Common myeloid progenitor, CD34-positive (primary cell): ENCODE data around the gene TNPO3.

Experiments used
- CTCF ChIA-PET: fragments of 350-600 bp; sonication (Branson Sonifier 250); formaldehyde crosslinking; loops from one replicate; lab custom pipeline; 2021; ENCODE audit warnings: antibody characterized with exemption; lab: Charles Lee
- POLR2A ChIA-PET: fragments of 350-600 bp; sonication (Branson Sonifier 250); formaldehyde crosslinking; loops from one replicate; lab custom pipeline; 2021; ENCODE audit warnings: antibody characterized with exemption; lab: Charles Lee
- DNase-seq, 3 donors: peaks; one replicate each; pipeline versions ENCODE4 v3.0.0 to v3.0.0-alpha.2; 2013
- H3K27ac ChIP-seq, 2 experiments: 1 replicate in 1 of 2; 2 replicates in 1 of 2; pipeline ENCODE4 v1.7.0; 2013; ENCODE audit warnings: inconsistent platforms in 2 of 2, low read length in 2 of 2, mild to moderate bottlenecking in 2 of 2, low read depth in 1 of 2, moderate library complexity in 1 of 2; ENCODE audit not compliant: severe bottlenecking in 2 of 2, insufficient read depth in 1 of 2, poor library complexity in 1 of 2
- H3K27me3 ChIP-seq, 5 experiments: replicated peaks in 2 of 5; 1 replicate in 3 of 5; 2 replicates in 2 of 5; pipeline versions ENCODE4 v1.6.1 to v1.7.0; 2013; ENCODE audit warnings: low read length in 4 of 5, mild to moderate bottlenecking in 2 of 5, moderate library complexity in 2 of 5, inconsistent platforms in 1 of 5; ENCODE audit not compliant: insufficient read depth in 5 of 5, control insufficient read depth in 4 of 5
- H3K36me3 ChIP-seq, 4 experiments: 1 replicate in 2 of 4; 2 replicates in 2 of 4; pipeline versions ENCODE4 v1.6.1 to v1.7.0; 2013; ENCODE audit warnings: low read length in 3 of 4, control low read depth in 1 of 4, mild to moderate bottlenecking in 1 of 4; ENCODE audit not compliant: control insufficient read depth in 4 of 4, insufficient read depth in 4 of 4
- H3K4me1 ChIP-seq, 4 experiments: 1 replicate in 3 of 4; 2 replicates in 1 of 4; pipeline versions ENCODE4 v1.6.1 to v1.7.1; 2013; ENCODE audit warnings: low read length in 3 of 4, mild to moderate bottlenecking in 3 of 4, control low read depth in 1 of 4, inconsistent platforms in 1 of 4, moderate library complexity in 1 of 4; ENCODE audit not compliant: control insufficient read depth in 4 of 4, insufficient read depth in 4 of 4; ENCODE audit errors: control extremely low read depth in 1 of 4
- H3K4me3 ChIP-seq, 7 experiments: 1 replicate in 4 of 7; 2 replicates in 3 of 7; pipeline versions ENCODE4 v1.5.1 to v1.7.0; 2013; ENCODE audit warnings: mild to moderate bottlenecking in 7 of 7, low read length in 6 of 7, moderate library complexity in 6 of 7, inconsistent platforms in 2 of 7, low read depth in 2 of 7, control low read depth in 1 of 7; ENCODE audit not compliant: insufficient read depth in 4 of 7, control insufficient read depth in 1 of 7; ENCODE audit errors: extremely low read depth in 1 of 7
- H3K9me3 ChIP-seq, 5 experiments: 1 replicate in 4 of 5; 2 replicates in 1 of 5; pipeline versions ENCODE4 v1.6.1 to v1.7.1; 2013; ENCODE audit warnings: low read length in 4 of 5, mild to moderate bottlenecking in 2 of 5, inconsistent platforms in 1 of 5, low read depth in 1 of 5, moderate library complexity in 1 of 5; ENCODE audit not compliant: control insufficient read depth in 4 of 5, insufficient read depth in 2 of 5; ENCODE audit errors: control extremely low read depth in 1 of 5
- WGBS: methylation state at CpG from one replicate; pipeline ENCODE4 v1.1.5; 2013; ENCODE audit not compliant: insufficient coverage; 5-methylcytosine and 5-hydroxymethylcytosine counted together

TNPO3 gene

DNA sequence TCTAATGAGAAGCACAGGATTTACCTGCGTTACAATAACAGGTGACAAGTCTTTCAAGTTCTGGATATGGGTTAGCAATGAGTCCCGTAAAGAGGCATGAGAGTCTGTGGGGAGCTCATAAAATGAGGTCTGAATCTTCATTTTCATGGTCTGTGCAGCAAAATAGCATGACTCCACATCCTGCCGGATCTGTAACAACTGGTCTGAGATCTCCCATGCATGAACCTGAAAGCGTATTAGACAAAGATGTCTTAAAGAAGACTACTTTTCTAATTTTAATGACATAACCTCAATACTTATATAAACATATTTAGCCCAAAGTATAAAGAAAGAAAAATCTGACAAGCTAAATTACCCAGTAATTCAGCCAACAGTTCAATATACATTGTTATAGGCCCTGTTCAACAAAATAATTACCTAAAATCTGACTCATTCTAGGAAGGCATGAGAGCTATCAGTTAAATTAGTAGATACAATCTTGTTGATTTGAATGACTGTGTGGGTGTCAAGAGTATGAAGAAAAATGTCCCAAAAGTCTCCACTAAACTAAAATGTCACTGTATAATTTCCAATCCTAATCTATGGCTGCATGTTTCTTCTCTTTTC lies 36.9 kb downstream of the TNPO3 start:
- DNase-seq = no peak
- H3K36me3 ChIP-seq = peaks cover 19 to 35% (median 30%) of the 10 kb centered on the region in 4 experiments
- H3K9me3 ChIP-seq = no peaks in the 10 kb centered on the region
- ChIA-PET CTCF (interaction anchor here (1.0 to 2.6 kb wide), 3 partner anchors 9 to 74 kb away, joined by 3 to 7 read pairs (median 4); no protein-coding TSS in a partner anchor), POLR2A (no interaction called here)
- 94% methylated on average over 2 of the region's 4 CpGs for WGBS
- no peaks in the 10 kb centered on the region for H3K4me1 ChIP-seq
- H3K27ac ChIP-seq = no peak overlapping the region
- no peaks in the 10 kb centered on the region for H3K27me3 ChIP-seq
- H3K4me3 ChIP-seq = no peak overlapping the region

- POLR2A ChIA-PET = no interaction called here
- WGBS = 94% methylated on average over 2 of the region's 2 CpGs
- no peaks in the 10 kb centered on the region for H3K4me1 ChIP-seq
- CTCF ChIA-PET = interaction anchor here (1.1 to 2.6 kb wide), 3 partner anchors 12 to 75 kb away, joined by 3 to 7 read pairs (median 3); no protein-coding TSS in a partner anchor
- H3K27ac ChIP-seq = no peak overlapping the region
- no peaks in the 10 kb centered on the region for H3K27me3 ChIP-seq
- H3K4me3 ChIP-seq = no peak overlapping the region
- H3K9me3 ChIP-seq = no peaks in the 10 kb centered on the region
- no peak for DNase-seq
- H3K36me3 ChIP-seq = peaks cover 19 to 38% (median 33%) of the 10 kb centered on the region in 4 experiments
These were observed 37.6 kb downstream of the TNPO3 start for GRCh38 chr7:129017264-129017663.

DNA sequence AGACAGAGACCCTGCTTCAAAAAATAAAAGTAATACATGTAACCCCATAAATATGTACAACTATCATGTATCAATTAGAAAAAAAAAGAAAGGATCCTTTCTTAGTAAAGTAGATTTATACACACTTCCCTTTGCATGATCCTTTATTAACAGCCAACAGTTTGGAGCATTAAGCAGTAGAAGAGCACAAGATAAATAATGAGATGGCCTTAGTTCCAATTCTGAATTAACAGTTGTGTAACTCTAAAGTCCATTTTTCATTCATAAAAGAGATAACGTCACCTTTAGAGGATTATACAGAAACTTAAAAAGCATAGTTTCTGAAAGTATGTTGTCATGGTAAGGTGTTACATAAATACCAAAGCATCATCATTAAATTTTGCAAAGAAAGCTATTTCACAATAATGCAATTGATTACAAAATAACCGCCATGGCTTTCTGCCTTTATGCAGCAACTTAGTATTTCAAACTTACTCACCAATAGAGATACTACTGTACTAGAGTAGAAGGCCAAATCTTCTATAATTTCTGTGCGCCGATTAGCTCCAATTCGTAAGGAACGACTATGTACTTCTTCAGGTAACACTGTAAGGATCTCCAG lies 40.3 kb downstream of the TNPO3 start:
- DNase-seq = no peak
- ChIA-PET CTCF (no interaction called here), POLR2A (no interaction called here)
- peaks cover 0 to 2% (median under 1%) of the 10 kb centered on the region in 4 experiments for H3K4me1 ChIP-seq
- no peaks in the 10 kb centered on the region for H3K9me3 ChIP-seq
- H3K27ac ChIP-seq = no peak overlapping the region
- WGBS = no CpG with 5 or more reads among the region's 6 CpGs
- no peaks in the 10 kb centered on the region for H3K27me3 ChIP-seq
- H3K4me3 ChIP-seq = no peak overlapping the region
- H3K36me3 ChIP-seq = peaks cover 26 to 39% (median 37%) of the 10 kb centered on the region in 4 experiments

DNA sequence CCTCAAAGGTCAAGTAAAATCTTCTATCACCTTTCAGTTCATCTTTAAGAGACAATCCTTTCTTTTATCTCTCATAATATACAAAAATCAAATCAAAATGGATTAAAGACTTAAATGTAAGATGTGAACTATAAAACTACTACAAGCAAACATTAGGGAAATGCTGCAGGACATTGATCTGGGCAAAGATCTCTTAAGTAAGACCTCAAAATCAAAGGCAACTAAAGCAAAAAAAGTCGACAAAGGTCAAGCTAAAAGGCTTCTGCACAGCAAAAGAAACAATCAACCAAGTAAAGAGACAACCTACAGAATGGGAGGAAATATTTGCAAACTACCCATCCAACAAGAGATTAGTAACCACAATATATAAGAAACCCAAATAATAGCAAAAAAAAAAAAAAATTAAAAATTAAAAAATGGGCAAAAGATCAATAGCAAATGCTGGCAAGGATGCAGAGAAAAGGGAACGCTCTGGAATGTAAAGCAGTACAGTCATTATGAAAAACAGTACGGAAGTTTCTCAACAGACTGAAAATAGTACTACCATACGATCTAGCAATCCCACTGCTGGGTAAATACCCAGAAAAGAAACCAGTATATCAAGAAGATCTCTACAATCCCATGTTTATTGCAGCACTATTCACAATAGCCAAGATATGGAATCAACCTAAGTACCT lies 41.7 kb downstream of the TNPO3 start:
- DNase-seq = no peak
- Histone ChIP-seq H3K27me3 (no peaks in the 10 kb centered on the region), H3K9me3 (no peaks in the 10 kb centered on the region), H3K36me3 (peaks cover 26 to 39% (median 37%) of the 10 kb centered on the region in 4 experiments), H3K4me1 (peaks cover 2 to 13% (median 6%) of the 10 kb centered on the region in 4 experiments), H3K4me3 (no peak overlapping the region), H3K27ac (no peak overlapping the region)
- POLR2A ChIA-PET = no interaction called here
- CTCF ChIA-PET = interaction anchor here (1.0 kb wide), 1 partner anchor 11 kb away, joined by 3 read pairs; no protein-coding TSS in a partner anchor
- WGBS = 100% methylated on average over 2 of the region's 4 CpGs

GRCh38 chr7:129012641-129013040 lies 42.3 kb downstream of the TNPO3 start:
- Histone ChIP-seq H3K27ac (no peak overlapping the region), H3K36me3 (peaks cover 22 to 37% (median 36%) of the 10 kb centered on the region in 4 experiments), H3K4me1 (peaks cover 2 to 13% (median 6%) of the 10 kb centered on the region in 4 experiments), H3K27me3 (no peaks in the 10 kb centered on the region), H3K4me3 (no peak overlapping the region), H3K9me3 (no peaks in the 10 kb centered on the region)
- WGBS = no CpG with 5 or more reads among the region's 1 CpG
- POLR2A ChIA-PET = interaction anchor here (0.6 kb wide), 1 partner anchor 1751 kb away, joined by 3 read pairs; no protein-coding TSS in a partner anchor
- DNase-seq = no peak
- CTCF ChIA-PET = interaction anchor here (1.0 kb wide), 1 partner anchor 12 kb away, joined by 3 read pairs; no protein-coding TSS in a partner anchor

- Histone ChIP-seq H3K9me3 (no peaks in the 10 kb centered on the region), H3K4me3 (no peak overlapping the region), H3K4me1 (peaks cover 2 to 13% (median 6%) of the 10 kb centered on the region in 4 experiments), H3K27ac (peak overlapping the region in 1 of 2 experiments; percentile 9), H3K36me3 (peaks cover 21 to 29% (median 26%) of the 10 kb centered on the region in 4 experiments), H3K27me3 (no peaks in the 10 kb centered on the region)
- DNase-seq = no peak
- 92% methylated on average over 1 of the region's 3 CpGs for WGBS
- ChIA-PET POLR2A (no interaction called here), CTCF (interaction anchor here (0.6 to 4.7 kb wide), 5 partner anchors 11 to 149 kb away, joined by 3 to 20 read pairs (median 4); partner anchors contain the start of gene TNPO3)
These were observed 44.8 kb downstream of the TNPO3 start for GRCh38 chr7:129010075-129010474.
